ENCODE measurements around the gene MTFR2.

- no peak for TF ChIP-seq POLR2A (IDR thresholded peaks at IDR 0.05)
- TF ChIP-seq, protein P1, sequence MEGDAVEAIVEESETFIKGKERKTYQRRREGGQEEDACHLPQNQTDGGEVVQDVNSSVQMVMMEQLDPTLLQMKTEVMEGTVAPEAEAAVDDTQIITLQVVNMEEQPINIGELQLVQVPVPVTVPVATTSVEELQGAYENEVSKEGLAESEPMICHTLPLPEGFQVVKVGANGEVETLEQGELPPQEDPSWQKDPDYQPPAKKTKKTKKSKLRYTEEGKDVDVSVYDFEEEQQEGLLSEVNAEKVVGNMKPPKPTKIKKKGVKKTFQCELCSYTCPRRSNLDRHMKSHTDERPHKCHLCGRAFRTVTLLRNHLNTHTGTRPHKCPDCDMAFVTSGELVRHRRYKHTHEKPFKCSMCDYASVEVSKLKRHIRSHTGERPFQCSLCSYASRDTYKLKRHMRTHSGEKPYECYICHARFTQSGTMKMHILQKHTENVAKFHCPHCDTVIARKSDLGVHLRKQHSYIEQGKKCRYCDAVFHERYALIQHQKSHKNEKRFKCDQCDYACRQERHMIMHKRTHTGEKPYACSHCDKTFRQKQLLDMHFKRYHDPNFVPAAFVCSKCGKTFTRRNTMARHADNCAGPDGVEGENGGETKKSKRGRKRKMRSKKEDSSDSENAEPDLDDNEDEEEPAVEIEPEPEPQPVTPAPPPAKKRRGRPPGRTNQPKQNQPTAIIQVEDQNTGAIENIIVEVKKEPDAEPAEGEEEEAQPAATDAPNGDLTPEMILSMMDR (IDR thresholded peaks at IDR 0.05): no peak
Observed at GRCh38 chr6:136208783-136209182, 41.3 kb downstream of the MTFR2 start.

All from tibial nerve (tissue), 3 donors.